ENCODE data around the gene RAB10. TPM values are rescaled to one million over a fixed set of nuclear protein-coding genes. Genes with fewer than 3 reads are reported as not detected.

The RAB10 gene
- total and polyA plus RNA-seq, 2 experiments from 2014 or later = 86.7 to 151 TPM

- Histone ChIP-seq H3F3A (ENCODE audit: insufficient read depth) (peaks cover 29% of the 10 kb centered on the region), H3K4me2 (ENCODE audit: unreplicated experiment) (no peak overlapping the region), H3K27me3 (replicated peaks; ENCODE audit: insufficient read depth) (no peaks in the 10 kb centered on the region), H3K4me3 (no peak overlapping the region), H3K79me2 (ENCODE audit: insufficient read depth) (peaks cover 98% of the 10 kb centered on the region), H3K9me3 (ENCODE audit: low read depth) (no peaks in the 10 kb centered on the region), H3K27ac (no peak overlapping the region), H2AFZ (no peak overlapping the region), H3K4me1 (ENCODE audit: insufficient read depth) (peaks cover 20% of the 10 kb centered on the region), H3K9ac (no peak overlapping the region), H3K9me2 (ENCODE audit: insufficient read depth) (no peaks in the 10 kb centered on the region), H3K36me3 (ENCODE audit: low read depth) (0 out of 2 replicates have a peak, but pooled peaks cover 3% of the 10 kb centered on the region), H4K20me1 (ENCODE audit: insufficient read depth) (peaks cover 24% of the 10 kb centered on the region; the same call in 1 of the 2 replicates)
- TF ChIP-seq EZH2phosphoT487 (IDR thresholded peaks at IDR 0.05; ENCODE audit: insufficient read depth, low read depth) = no peak
- TF ChIP-seq EZH2 (IDR thresholded peaks at IDR 0.05; ENCODE audit: insufficient read depth, poor library complexity, severe bottlenecking) = no peak
- peak; percentile 17 for DNase-seq
- in situ Hi-C loops (cut with MboI) = no loop called here
- 24 to 39% methylated on average over 1 of the region's 1 CpG for WGBS, 2 experiments (ENCODE audit: low coverage in 1 of 2, low lambda C conversion rate in 2 of 2, missing lambda C conversion rate in 2 of 2)
Measured at GRCh38 chr2:26072925-26073768, 39.3 kb downstream of the RAB10 start.

- no peak overlapping the region for H3K4me3 ChIP-seq
- no peaks in the 10 kb centered on the region for H3K27me3 ChIP-seq (replicated peaks; ENCODE audit: insufficient read depth)
- no peak overlapping the region for H2AFZ ChIP-seq
- H3K36me3 ChIP-seq (ENCODE audit: low read depth) = 0 out of 2 replicates have a peak, but pooled peaks cover 3% of the 10 kb centered on the region
- peaks cover 22% of the 10 kb centered on the region for H3F3A ChIP-seq (ENCODE audit: insufficient read depth)
- H4K20me1 ChIP-seq (ENCODE audit: insufficient read depth) = peaks cover 24% of the 10 kb centered on the region; the same call in 1 of the 2 replicates
- no peak for DNase-seq
- 63% methylated on average over 3 of the region's 3 CpGs for WGBS, 2 experiments (ENCODE audit: low coverage in 1 of 2, low lambda C conversion rate in 2 of 2, missing lambda C conversion rate in 2 of 2)
- TF ChIP-seq EZH2phosphoT487 (IDR thresholded peaks at IDR 0.05; ENCODE audit: insufficient read depth, low read depth) = no peak
- TF ChIP-seq EZH2 (IDR thresholded peaks at IDR 0.05; ENCODE audit: insufficient read depth, poor library complexity, severe bottlenecking) = no peak
- H3K4me2 ChIP-seq (ENCODE audit: unreplicated experiment) = no peak overlapping the region
- H3K4me1 ChIP-seq (ENCODE audit: insufficient read depth) = peaks cover 13% of the 10 kb centered on the region
- peaks cover 100% of the 10 kb centered on the region for H3K79me2 ChIP-seq (ENCODE audit: insufficient read depth)
- no peak overlapping the region for H3K27ac ChIP-seq
- in situ Hi-C loops (cut with MboI) = no loop called here
- no peaks in the 10 kb centered on the region for H3K9me2 ChIP-seq (ENCODE audit: insufficient read depth)
- no peak overlapping the region for H3K9ac ChIP-seq
- no peaks in the 10 kb centered on the region for H3K9me3 ChIP-seq (ENCODE audit: low read depth)
Measured at GRCh38 chr2:26073830-26074229, 39.9 kb downstream of the RAB10 start.

- 86 to 87% methylated on average over 8 of the region's 8 CpGs for WGBS, 2 experiments (ENCODE audit: low coverage in 1 of 2, low lambda C conversion rate in 2 of 2, missing lambda C conversion rate in 2 of 2)
- Histone ChIP-seq H2AFZ (no peak overlapping the region), H3F3A (ENCODE audit: insufficient read depth) (peaks cover 17% of the 10 kb centered on the region), H3K27ac (no peak overlapping the region), H3K36me3 (ENCODE audit: low read depth) (0 out of 2 replicates have a peak, but pooled peaks cover 3% of the 10 kb centered on the region), H3K4me1 (ENCODE audit: insufficient read depth) (0 out of 2 replicates have a peak, but pooled peaks cover 8% of the 10 kb centered on the region), H3K4me2 (ENCODE audit: unreplicated experiment) (no peak overlapping the region), H3K9me2 (ENCODE audit: insufficient read depth) (no peaks in the 10 kb centered on the region), H3K9me3 (ENCODE audit: low read depth) (no peaks in the 10 kb centered on the region), H3K4me3 (no peak overlapping the region), H3K27me3 (replicated peaks; ENCODE audit: insufficient read depth) (no peaks in the 10 kb centered on the region), H3K79me2 (ENCODE audit: insufficient read depth) (peaks cover 100% of the 10 kb centered on the region), H3K9ac (no peak overlapping the region), H4K20me1 (ENCODE audit: insufficient read depth) (peaks cover 24% of the 10 kb centered on the region; the same call in 1 of the 2 replicates)
- DNase-seq = no peak
- in situ Hi-C loops (cut with MboI) = no loop called here
- TF ChIP-seq EZH2phosphoT487 (IDR thresholded peaks at IDR 0.05; ENCODE audit: insufficient read depth, low read depth) = no peak
- no peak for TF ChIP-seq EZH2 (IDR thresholded peaks at IDR 0.05; ENCODE audit: insufficient read depth, poor library complexity, severe bottlenecking)
Measured at GRCh38 chr2:26074676-26075075, 40.8 kb downstream of the RAB10 start.

- TF ChIP-seq EZH2 (IDR thresholded peaks at IDR 0.05; ENCODE audit: insufficient read depth, poor library complexity, severe bottlenecking) = no peak
- TF ChIP-seq EZH2phosphoT487 (IDR thresholded peaks at IDR 0.05; ENCODE audit: insufficient read depth, low read depth) = no peak
- peaks cover 17% of the 10 kb centered on the region for H3F3A ChIP-seq (ENCODE audit: insufficient read depth)
- H3K79me2 ChIP-seq (ENCODE audit: insufficient read depth) = peaks cover 100% of the 10 kb centered on the region
- no peaks in the 10 kb centered on the region for H3K9me3 ChIP-seq (ENCODE audit: low read depth)
- H3K4me2 ChIP-seq (ENCODE audit: unreplicated experiment) = no peak overlapping the region
- H3K9me2 ChIP-seq (ENCODE audit: insufficient read depth) = no peaks in the 10 kb centered on the region
- H4K20me1 ChIP-seq (ENCODE audit: insufficient read depth) = peaks cover 24% of the 10 kb centered on the region; the same call in 1 of the 2 replicates
- H3K4me1 ChIP-seq (ENCODE audit: insufficient read depth) = peaks cover 12% of the 10 kb centered on the region; the same call in 1 of the 2 replicates
- in situ Hi-C loops (cut with MboI) = no loop called here
- H3K27me3 ChIP-seq (replicated peaks; ENCODE audit: insufficient read depth) = no peaks in the 10 kb centered on the region
- 0 out of 2 replicates have a peak, but pooled peaks cover 3% of the 10 kb centered on the region for H3K36me3 ChIP-seq (ENCODE audit: low read depth)
- H3K4me3 ChIP-seq = no peak overlapping the region
- 100% methylated on average over 1 of the region's 1 CpG for WGBS, 2 experiments (ENCODE audit: low coverage in 1 of 2, low lambda C conversion rate in 2 of 2, missing lambda C conversion rate in 2 of 2)
- H3K9ac ChIP-seq = no peak overlapping the region
- DNase-seq = no peak
- no peak overlapping the region for H3K27ac ChIP-seq
- no peak overlapping the region for H2AFZ ChIP-seq
Measured at GRCh38 chr2:26075173-26075572, 41.3 kb downstream of the RAB10 start.
